SH-SY5Y (cell line): ENCODE measurements around the gene SCG3.

Source experiments
- GATA2 ChIP-seq: IDR thresholded peaks from 2 replicates; pipeline ENCODE4 v1.6.1; 2011; ENCODE audit warnings: mild to moderate bottlenecking, low read depth, low read length
- GATA3 ChIP-seq: IDR thresholded peaks from 2 replicates; pipeline ENCODE4 v1.6.1; 2011; ENCODE audit warnings: low read depth, mild to moderate bottlenecking, low read length, moderate library complexity

SCG3 gene

GRCh38 chr15:51681303-51681963 lies at the start of gene SCG3:
TSS of gene SCG3 (plus strand) at chr15:51681503. CDS start at chr15:51681756, 253 bp downstream.
- TF ChIP-seq GATA2 (no peak), GATA3 (no peak)

DNA sequence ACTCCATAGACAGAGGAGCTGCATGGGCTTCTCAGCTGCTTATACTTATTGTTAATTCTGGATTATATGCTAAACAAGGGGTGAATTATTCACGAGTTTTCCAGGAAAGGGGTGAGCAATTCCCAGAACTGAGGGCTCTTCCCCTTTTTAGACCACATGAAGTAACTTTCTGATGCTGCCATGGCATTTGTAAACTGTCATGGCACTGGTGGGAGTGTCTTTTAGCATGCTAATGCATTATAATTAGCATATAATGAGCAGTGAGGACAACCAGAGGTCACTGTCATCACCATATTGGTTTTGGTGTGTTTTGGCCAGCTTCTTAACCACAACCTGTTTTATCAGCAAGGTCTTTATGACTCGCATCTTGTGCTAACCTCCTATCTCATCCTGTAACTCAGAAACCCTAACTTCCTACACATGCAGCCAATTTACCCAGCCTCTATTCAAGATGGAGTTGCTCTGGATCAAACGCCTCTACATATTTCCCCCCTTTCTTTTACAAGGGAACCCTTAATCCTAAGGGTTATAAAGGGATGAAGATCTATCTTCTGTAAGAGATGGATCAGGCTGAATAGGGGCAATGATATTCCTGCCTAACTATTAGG lies 46.6 kb upstream of the SCG3 start:
- TF ChIP-seq GATA3 (no peak), GATA2 (no peak)

GRCh38 chr15:51641490-51642130 lies 39.7 kb upstream of the SCG3 start:
- TF ChIP-seq GATA3 (no peak), GATA2 (no peak)

- TF ChIP-seq GATA2 = no peak
- TF ChIP-seq GATA3 = no peak
These were observed 38.6 kb upstream of the SCG3 start for GRCh38 chr15:51642696-51643095.

DNA sequence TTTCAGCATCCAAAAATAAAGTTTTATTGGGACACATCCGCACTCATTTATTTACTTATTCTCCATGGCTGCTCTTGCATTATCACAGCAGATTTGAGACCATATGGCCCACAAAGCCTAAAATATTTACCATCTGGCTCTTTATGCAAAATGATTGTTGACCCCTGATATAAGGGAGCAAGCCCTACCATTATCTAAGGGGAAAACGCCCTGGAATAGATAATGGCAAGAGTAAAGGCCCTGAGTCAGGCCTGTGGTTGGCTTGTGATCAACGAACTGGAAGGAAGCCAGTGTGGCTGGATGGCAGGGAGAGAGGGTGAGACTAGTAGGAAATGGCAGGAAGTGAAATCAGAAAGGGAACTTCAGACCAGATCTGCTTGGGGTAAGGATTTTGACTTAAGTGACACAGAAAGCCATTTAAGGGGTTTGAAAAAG lies 34.2 kb upstream of the SCG3 start:
- TF ChIP-seq GATA3 (no peak), GATA2 (no peak)

- no peak for TF ChIP-seq GATA3
- no peak for TF ChIP-seq GATA2
These were observed 31.4 kb upstream of the SCG3 start for GRCh38 chr15:51649659-51650521.

- TF ChIP-seq GATA2 (no peak), GATA3 (no peak)
These were observed 29.1 kb upstream of the SCG3 start for GRCh38 chr15:51652084-51652668.

- TF ChIP-seq GATA2 (no peak), GATA3 (no peak)
These were observed 22.6 kb upstream of the SCG3 start for GRCh38 chr15:51658664-51659063.

- TF ChIP-seq GATA2 (no peak), GATA3 (no peak)
These were observed 20.2 kb upstream of the SCG3 start for GRCh38 chr15:51661072-51661471.

GRCh38 chr15:51667478-51667877 lies 13.8 kb upstream of the SCG3 start:
- peak; percentile 90 for TF ChIP-seq GATA2
- TF ChIP-seq GATA3 = peak; percentile 95

GRCh38 chr15:51668446-51668845 lies 12.9 kb upstream of the SCG3 start:
- TF ChIP-seq GATA2 (no peak), GATA3 (no peak)

- TF ChIP-seq GATA2 = no peak
- TF ChIP-seq GATA3 = no peak
These were observed 11.9 kb upstream of the SCG3 start for GRCh38 chr15:51669381-51669780.

DNA sequence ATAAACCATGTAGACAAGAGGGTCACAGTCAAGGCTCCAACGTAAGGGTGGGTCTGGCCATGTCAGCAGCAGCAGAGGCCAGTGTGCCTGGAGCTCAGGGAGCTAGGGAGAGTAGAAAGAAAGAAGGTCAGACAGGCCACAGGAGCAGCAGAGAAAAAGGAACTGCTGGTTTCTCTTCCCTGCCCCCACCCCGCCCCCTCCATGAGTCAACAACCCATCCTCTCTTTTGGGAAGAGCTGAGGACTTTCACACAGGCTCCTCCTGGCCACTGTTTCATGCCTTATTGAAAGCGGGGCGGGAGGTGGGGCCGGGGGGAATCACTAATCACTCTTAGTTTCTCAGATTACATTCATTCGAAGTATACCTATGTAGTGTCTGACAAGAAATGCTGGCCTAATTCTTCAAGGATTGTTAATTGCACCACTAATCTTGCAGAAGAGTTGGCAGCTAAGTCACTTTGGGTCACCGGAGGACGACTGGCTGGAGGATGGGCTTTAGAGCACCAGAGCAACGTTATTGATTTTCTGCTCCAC lies 9.1 kb upstream of the SCG3 start:
- TF ChIP-seq GATA3 (no peak), GATA2 (no peak)
